Osteocyte (in vitro differentiated cells): ENCODE data around the gene TMEM41A. TPM values are rescaled to one million over a fixed set of nuclear protein-coding genes. Genes with fewer than 3 reads are reported as not detected.

Source experiments
- DNase-seq: peaks from one replicate; pipeline ENCODE4 v3.0.0; 2021; ENCODE audit warnings: mixed read lengths; ENCODE audit not compliant: unreplicated experiment; ENCODE audit errors: extremely low spot score
- H3K27ac Mint-ChIP-seq: one replicate; pipeline ENCODE4 v1.8.0; 2021; ENCODE audit warnings: mild to moderate bottlenecking, mixed read lengths; ENCODE audit not compliant: unreplicated experiment
- H3K27me3 Mint-ChIP-seq: one replicate; pipeline ENCODE4 v1.8.0; 2021; ENCODE audit warnings: mixed read lengths; ENCODE audit not compliant: unreplicated experiment
- H3K36me3 Mint-ChIP-seq: one replicate; pipeline ENCODE4 v1.8.0; 2021; ENCODE audit warnings: mixed read lengths; ENCODE audit not compliant: unreplicated experiment
- H3K4me1 Mint-ChIP-seq: one replicate; pipeline ENCODE4 v1.8.0; 2021; ENCODE audit warnings: mixed read lengths; ENCODE audit not compliant: unreplicated experiment
- H3K4me3 Mint-ChIP-seq: one replicate; pipeline ENCODE4 v1.8.0; 2021; ENCODE audit warnings: mild to moderate bottlenecking, moderate library complexity, mixed read lengths; ENCODE audit not compliant: unreplicated experiment
- H3K9me3 Mint-ChIP-seq: one replicate; pipeline ENCODE4 v1.8.0; 2021; ENCODE audit warnings: mixed read lengths; ENCODE audit not compliant: unreplicated experiment
- total RNA-seq: library from RNA; stranded (reverse); gene quantifications from 2 replicates; pipeline ENCODE4 v1.2.1, GENCODE V29; 2021
- TF ChIP-seq, protein P1 (sequence below): fragments of 200-600 bp; sonication (generic); IDR thresholded peaks from 2 replicates; pipeline ENCODE4 v1.5.0; 2021; ENCODE audit warnings: antibody characterized with exemption, mild to moderate bottlenecking, moderate library complexity

TMEM41A gene
- total RNA-seq, 1 donor from 2014 or later: 17.5 TPM

DNA sequence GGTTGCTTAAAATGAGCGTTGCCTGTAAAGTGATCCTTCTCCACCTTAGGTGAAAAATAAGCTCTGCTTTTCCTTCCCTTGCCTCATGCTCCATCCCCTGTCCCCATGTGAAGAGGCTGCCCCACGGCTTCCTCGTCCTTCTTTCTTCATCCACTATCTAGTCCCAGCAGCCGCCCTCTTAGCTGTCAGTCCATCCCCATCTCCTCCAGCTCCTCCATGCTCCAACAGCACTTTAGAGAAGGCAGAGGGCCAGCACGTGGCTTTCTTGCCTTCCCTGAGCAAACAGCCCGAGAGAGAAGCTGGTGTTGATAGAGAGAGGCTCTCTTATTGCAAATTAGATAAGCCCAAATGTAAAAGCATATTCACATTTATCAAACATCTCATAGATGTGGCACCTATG, 9.0 kb upstream of the TMEM41A start:
- H3K27ac Mint-ChIP-seq: no peak overlapping the region
- H3K27me3 Mint-ChIP-seq: peaks cover 9% of the 10 kb centered on the region
- TF ChIP-seq, protein P1, sequence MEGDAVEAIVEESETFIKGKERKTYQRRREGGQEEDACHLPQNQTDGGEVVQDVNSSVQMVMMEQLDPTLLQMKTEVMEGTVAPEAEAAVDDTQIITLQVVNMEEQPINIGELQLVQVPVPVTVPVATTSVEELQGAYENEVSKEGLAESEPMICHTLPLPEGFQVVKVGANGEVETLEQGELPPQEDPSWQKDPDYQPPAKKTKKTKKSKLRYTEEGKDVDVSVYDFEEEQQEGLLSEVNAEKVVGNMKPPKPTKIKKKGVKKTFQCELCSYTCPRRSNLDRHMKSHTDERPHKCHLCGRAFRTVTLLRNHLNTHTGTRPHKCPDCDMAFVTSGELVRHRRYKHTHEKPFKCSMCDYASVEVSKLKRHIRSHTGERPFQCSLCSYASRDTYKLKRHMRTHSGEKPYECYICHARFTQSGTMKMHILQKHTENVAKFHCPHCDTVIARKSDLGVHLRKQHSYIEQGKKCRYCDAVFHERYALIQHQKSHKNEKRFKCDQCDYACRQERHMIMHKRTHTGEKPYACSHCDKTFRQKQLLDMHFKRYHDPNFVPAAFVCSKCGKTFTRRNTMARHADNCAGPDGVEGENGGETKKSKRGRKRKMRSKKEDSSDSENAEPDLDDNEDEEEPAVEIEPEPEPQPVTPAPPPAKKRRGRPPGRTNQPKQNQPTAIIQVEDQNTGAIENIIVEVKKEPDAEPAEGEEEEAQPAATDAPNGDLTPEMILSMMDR: no peak
- H3K9me3 Mint-ChIP-seq: no peaks in the 10 kb centered on the region
- H3K4me3 Mint-ChIP-seq: no peak overlapping the region
- no peak for DNase-seq
- no peaks in the 10 kb centered on the region for H3K36me3 Mint-ChIP-seq
- no peaks in the 10 kb centered on the region for H3K4me1 Mint-ChIP-seq

- no peak for DNase-seq
- TF ChIP-seq, protein P1: no peak
- H3K27me3 Mint-ChIP-seq: peaks cover 19% of the 10 kb centered on the region
- H3K4me3 Mint-ChIP-seq: no peak overlapping the region
- H3K4me1 Mint-ChIP-seq: no peaks in the 10 kb centered on the region
- no peak overlapping the region for H3K27ac Mint-ChIP-seq
- H3K36me3 Mint-ChIP-seq: no peaks in the 10 kb centered on the region
- H3K9me3 Mint-ChIP-seq: no peaks in the 10 kb centered on the region
These were observed 5.8 kb upstream of the TMEM41A start for GRCh38 chr3:185504636-185505035.

DNA sequence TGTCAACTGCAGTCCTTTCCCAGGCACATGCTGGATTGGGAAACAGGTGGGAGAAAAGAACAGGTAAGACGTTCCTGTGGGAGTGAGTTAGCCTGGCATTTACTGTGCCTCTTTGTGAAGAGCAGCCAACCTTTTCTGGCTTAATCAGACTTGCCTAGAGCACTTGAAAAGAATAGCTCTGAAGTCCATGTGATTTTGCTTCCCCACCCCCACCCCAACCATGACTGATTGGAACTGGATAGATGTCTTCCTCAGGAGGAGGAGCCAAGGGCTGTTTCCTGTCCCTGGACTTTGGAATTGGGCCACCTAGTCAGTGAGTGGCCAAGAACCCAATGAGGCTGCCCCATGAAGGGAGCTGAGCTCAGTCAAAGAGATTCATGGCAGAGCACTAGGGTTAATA, 4.7 kb upstream of the TMEM41A start:
- H3K27me3 Mint-ChIP-seq: peaks cover 19% of the 10 kb centered on the region
- TF ChIP-seq, protein P1: no peak

GRCh38 chr3:185502987-185503386, 4.2 kb upstream of the TMEM41A start:
- Mint-ChIP-seq H3K27ac (no peak overlapping the region), H3K9me3 (no peaks in the 10 kb centered on the region), H3K4me1 (peaks cover 3% of the 10 kb centered on the region), H3K4me3 (no peak overlapping the region), H3K27me3 (peaks cover 18% of the 10 kb centered on the region), H3K36me3 (no peaks in the 10 kb centered on the region)
- TF ChIP-seq, protein P1: no peak
- no peak for DNase-seq

More for the DNA sequence above, 4.7 kb upstream of the TMEM41A start:
- DNase-seq: no peak
- no peaks in the 10 kb centered on the region for H3K36me3 Mint-ChIP-seq
- H3K4me3 Mint-ChIP-seq: no peak overlapping the region
- no peaks in the 10 kb centered on the region for H3K9me3 Mint-ChIP-seq
- no peaks in the 10 kb centered on the region for H3K4me1 Mint-ChIP-seq
- no peak overlapping the region for H3K27ac Mint-ChIP-seq

DNA sequence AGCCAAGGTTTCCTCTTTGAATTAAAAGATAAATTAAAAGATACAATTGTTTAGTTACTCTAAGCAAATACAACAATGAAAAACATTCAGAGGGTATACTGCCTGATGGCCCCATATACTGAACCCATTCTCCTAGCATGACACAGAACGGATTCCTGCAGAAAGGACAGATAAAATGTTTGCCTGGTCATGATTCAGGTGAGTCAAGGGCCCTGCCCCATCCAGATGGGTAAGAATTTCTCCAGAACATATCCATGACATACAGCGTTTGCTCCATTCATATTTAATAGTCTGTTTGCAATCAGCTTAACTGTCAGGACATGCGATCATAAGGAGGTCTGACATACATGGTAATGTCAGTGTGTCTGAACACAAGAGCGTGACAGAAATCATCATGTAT, 8.6 kb downstream of the TMEM41A start:
- DNase-seq: no peak
- peaks cover 24% of the 10 kb centered on the region for H3K36me3 Mint-ChIP-seq
- TF ChIP-seq, protein P1: no peak
- H3K27me3 Mint-ChIP-seq: no peaks in the 10 kb centered on the region
- no peaks in the 10 kb centered on the region for H3K9me3 Mint-ChIP-seq
- no peak overlapping the region for H3K4me3 Mint-ChIP-seq
- H3K4me1 Mint-ChIP-seq: no peaks in the 10 kb centered on the region
- H3K27ac Mint-ChIP-seq: no peak overlapping the region
